Body of pancreas (tissue), 4 donors: ENCODE results near the gene ZNF91.

Experiments used
- POLR2A ChIP-seq, 3 donors: fragments of 450-650 bp; IDR thresholded peaks; one replicate each; pipeline ENCODE4 v1.6.1; 2016; ENCODE audit warnings: antibody characterized with exemption in 3 of 3, mild to moderate bottlenecking in 2 of 3
- TF ChIP-seq, protein P1 (sequence below), 7 experiments: fragments of 450-650 bp in 4 of 7; fragments of 200-600 bp in 3 of 7; sonication (generic) in 3 of 7; IDR thresholded peaks; one replicate each; pipeline ENCODE4 v1.5.1; 2016 to 2019; ENCODE audit warnings: antibody characterized with exemption in 7 of 7

- TF ChIP-seq, protein P1, sequence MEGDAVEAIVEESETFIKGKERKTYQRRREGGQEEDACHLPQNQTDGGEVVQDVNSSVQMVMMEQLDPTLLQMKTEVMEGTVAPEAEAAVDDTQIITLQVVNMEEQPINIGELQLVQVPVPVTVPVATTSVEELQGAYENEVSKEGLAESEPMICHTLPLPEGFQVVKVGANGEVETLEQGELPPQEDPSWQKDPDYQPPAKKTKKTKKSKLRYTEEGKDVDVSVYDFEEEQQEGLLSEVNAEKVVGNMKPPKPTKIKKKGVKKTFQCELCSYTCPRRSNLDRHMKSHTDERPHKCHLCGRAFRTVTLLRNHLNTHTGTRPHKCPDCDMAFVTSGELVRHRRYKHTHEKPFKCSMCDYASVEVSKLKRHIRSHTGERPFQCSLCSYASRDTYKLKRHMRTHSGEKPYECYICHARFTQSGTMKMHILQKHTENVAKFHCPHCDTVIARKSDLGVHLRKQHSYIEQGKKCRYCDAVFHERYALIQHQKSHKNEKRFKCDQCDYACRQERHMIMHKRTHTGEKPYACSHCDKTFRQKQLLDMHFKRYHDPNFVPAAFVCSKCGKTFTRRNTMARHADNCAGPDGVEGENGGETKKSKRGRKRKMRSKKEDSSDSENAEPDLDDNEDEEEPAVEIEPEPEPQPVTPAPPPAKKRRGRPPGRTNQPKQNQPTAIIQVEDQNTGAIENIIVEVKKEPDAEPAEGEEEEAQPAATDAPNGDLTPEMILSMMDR (IDR thresholded peaks at IDR 0.05): no peak
- TF ChIP-seq POLR2A (IDR thresholded peaks at IDR 0.05): no peak
Measured at GRCh38 chr19:23385404-23385803, 9.9 kb downstream of the ZNF91 start.
